GM21381 (cell line): ENCODE data around the gene ARPP21.

Experiments used
- ATAC-seq: cut with Tn5 transposase; IDR thresholded peaks from one replicate; pipeline ENCODE4 v1.9.1; 2021; ENCODE audit warnings: mild to moderate bottlenecking, moderate library complexity; ENCODE audit not compliant: unreplicated experiment

Gene ARPP21

DNA sequence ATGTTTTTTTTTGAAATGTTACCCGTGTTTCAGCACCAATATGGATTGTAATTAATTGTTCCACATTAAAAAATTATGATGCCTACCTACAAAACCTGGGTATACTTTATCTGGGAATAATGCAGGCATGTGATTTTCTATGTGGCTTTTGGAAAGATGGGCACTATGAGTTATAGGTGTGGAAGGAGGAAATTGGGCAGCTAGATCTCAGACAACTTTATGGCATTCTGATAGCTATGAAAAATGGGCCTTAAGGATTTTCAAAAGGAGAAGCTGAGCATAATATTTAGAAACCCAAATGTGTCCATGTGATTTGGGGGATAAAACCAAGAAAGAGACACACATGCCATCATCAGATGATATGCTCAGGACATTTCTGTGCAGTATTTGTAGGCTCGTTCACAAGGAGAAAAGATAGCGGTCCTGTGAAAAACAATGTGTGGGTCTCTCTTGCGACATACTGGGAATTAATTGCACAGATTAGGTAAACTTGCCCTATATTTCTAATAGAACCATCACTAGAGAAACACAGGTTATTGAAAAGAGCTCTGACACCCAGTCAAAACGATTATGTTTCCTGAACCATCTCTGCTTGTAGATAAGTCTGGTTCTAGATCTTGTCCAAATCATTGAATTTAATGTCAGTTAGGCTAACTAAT, 35.3 kb downstream of the ARPP21 start:
- no peak for ATAC-seq

- ATAC-seq: no peak
These were observed 35.9 kb downstream of the ARPP21 start for GRCh38 chr3:35675206-35675605.

- no peak for ATAC-seq
These were observed 36.3 kb downstream of the ARPP21 start for GRCh38 chr3:35675621-35676020.

DNA sequence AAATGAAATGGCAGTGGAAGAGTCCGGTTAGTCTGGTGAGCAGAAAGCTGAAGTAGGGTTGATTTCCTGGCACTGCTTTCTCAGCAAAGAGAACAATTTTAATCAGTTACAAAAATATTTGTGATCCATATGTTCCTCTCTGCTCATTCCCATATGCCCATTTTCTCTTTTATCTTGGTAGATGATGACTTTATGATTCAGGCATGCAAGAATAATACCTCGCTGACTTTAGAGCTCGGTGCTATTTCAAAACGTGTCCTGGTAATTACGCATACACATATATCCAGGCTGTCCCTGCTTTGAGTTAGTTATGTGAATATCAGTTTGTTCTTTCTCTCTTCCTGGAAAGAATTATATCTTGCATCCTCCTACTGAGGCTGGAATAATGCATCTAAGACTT, 38.5 kb downstream of the ARPP21 start:
- ATAC-seq: no peak

- ATAC-seq: no peak
These were observed 39.4 kb downstream of the ARPP21 start for GRCh38 chr3:35678643-35679161.

DNA sequence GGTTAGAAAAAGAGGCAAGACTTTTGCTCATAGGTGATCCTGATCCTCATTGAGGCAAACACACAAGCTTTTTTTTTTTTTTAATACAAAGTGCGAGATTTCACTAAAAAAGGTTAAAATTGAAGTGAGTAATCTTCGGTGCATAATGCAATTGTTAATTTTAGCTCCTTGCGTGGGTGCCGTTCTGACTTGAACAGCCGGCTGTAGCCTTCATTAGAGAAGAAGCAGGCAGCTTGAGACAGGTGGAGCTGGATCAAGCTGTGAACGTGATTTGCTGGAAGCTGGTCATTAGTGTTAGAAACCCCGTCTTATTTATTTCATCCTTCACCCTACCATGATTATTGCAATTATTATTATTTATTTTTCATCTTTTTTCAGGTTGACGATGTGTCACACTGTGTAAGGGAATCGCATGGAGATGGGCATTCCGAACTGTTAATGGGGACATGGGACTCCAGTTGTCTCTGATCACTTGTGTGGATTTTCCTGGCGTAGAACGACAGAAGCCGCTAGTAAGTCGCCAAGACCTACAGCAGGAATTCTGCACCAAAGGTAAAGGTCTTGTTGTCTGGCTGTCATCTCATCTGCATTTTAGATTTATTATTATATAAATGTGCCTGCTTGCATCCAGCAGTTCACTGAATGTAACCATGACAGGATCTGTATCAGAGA, 40.2 kb downstream of the ARPP21 start:
- ATAC-seq: no peak

DNA sequence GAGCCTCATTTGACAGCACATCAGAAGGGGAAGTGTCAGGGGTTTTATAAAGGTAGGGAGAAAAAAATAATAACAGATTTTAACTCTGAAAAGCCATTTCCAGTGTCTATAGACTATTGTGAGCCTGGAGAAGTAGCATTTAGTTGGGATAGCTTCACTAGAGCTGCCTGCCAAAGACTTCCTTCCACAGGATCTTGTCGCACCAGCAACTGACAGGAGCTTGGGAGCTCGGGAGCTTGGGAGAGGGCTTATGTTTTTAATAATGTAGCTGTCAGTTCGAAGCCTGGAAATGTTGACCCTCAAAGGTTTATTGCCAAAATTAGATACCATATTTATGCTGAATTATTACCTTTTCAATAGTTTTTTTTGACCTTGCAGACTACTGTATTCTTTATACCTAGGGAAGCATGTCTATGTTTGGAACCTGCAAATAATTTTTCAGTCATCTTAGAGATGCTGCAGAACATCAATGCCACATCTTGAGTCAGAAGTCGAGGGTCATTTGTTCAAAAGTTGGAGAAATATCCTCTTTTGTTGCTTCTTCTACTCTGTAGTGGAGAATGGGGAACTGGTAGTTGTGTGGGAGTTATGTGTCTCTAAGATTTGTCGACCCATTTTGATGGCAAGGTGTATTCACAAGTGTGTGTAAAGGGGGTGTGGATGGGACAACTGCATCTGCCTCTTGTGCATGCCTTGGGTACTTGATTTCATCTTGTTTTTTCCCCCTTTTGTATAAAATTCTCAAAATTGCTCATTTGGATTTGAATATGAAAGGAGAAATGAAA, 41.7 kb downstream of the ARPP21 start:
- ATAC-seq: no peak

DNA sequence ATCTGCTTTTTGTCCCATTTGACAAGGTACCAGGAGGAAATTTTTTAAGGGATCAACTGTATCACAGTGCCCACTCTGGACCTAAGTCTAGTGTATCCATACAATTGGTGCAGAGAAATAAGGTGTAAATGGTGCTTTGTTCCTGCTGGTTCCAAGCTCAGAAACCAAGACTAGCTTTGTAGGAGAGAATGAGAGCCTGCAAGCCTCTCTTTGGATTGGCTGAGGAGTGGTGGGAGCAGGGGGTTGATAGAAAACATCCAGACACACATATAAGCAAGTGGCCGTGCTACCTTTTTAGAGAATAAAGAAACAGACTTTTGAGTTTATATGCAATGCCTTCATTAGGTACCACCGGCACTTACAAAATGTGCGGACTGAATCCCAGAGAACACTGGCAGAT, 45.8 kb downstream of the ARPP21 start:
- no peak for ATAC-seq

- no peak for ATAC-seq
These were observed 49.5 kb downstream of the ARPP21 start for GRCh38 chr3:35688826-35689225.

GRCh38 chr3:35690271-35690670, 50.9 kb downstream of the ARPP21 start:
- no peak for ATAC-seq

- ATAC-seq: no peak
These were observed 66.6 kb downstream of the ARPP21 start for GRCh38 chr3:35705904-35706303.

DNA sequence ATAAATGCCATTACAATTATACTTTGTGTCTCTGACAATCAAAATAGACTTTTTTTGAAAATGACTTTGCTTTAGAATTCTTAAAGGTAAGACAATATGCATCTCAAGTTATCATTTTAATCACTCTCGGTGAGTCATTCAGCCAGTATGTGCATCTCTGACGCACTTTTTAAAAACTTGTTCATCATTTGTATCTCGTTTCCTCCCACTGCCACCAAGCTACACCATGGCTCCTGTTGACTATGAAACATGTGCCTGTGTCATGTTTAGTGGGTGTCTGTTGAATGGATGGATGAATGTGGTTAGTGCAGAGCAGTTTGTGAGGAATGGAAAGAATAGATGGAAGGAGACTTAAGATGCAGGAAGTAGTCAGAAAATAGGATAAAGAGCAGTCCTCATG, 68.6 kb downstream of the ARPP21 start:
- ATAC-seq: no peak

- no peak for ATAC-seq
These were observed 69.3 kb downstream of the ARPP21 start for GRCh38 chr3:35708394-35709271.

DNA sequence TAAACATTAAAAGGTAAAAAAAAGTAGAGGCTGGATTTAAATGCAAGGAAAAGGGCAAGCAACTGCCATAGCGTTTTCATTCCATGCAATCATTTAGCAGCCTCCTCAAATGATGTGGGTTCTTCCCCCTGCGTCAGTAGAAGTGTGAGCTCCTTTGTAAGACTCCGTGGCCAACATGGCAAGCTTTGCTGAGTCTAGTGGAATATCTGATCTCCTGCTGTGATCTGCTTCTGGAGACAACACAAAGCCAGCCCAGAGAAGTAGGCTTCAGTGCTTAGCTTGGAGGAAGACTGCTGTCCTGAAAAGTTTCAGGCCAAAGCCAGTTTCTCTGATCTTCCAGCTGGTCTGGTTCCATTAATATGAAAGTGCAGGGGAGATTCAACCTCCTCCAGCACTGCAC, 70.4 kb downstream of the ARPP21 start:
- no peak for ATAC-seq

GRCh38 chr3:35710554-35710953, 71.2 kb downstream of the ARPP21 start:
- no peak for ATAC-seq

- ATAC-seq: no peak
These were observed 79.6 kb downstream of the ARPP21 start for GRCh38 chr3:35718921-35719320.

GRCh38 chr3:35721628-35722027, 82.3 kb downstream of the ARPP21 start:
- no peak for ATAC-seq

- ATAC-seq: no peak
These were observed 83.6 kb downstream of the ARPP21 start for GRCh38 chr3:35722902-35723301.

DNA sequence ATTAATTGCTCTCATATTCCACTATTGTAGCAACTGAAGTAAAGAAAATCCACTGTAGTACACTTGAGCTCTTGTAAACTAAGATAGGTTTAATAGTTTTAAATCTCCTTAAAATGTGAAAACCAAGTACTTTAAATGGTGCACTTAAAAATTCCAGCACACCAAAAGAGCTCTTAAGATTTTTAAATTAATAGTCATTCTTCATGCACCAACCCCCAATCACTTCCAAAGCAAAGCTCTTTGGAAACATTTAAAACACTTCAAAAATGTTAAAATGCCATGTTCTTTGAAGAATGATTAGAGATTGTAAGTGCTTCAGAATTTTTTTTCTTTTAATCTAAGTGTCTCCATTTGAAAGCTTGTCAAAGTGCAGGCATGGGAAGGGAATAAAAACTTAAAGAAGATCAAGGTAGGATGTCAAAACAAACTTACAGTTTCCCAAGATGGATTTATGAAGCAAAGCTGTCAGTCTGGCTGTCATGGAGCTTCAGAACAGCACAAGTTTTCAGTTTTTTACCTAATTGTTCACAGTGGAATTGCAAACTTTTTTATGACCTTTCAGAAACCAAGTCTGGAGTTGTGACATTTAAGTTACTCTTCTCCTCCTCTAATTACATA, 84.3 kb downstream of the ARPP21 start:
- ATAC-seq: no peak

GRCh38 chr3:35724106-35724505, 84.8 kb downstream of the ARPP21 start:
- no peak for ATAC-seq
